Stomach (tissue), 4 donors: ENCODE data around the gene FGF23.

ENCODE experiments used
- CTCF ChIP-seq, 7 experiments: fragments of 450-650 bp in 4 of 7; fragments of 200-600 bp in 3 of 7; sonication (generic) in 3 of 7; IDR thresholded peaks; one replicate each; pipeline ENCODE4 v1.5.1; 2016 to 2019; ENCODE audit warnings: antibody characterized with exemption in 7 of 7, control low read depth in 2 of 7, mild to moderate bottlenecking in 1 of 7
- POLR2AphosphoS5 ChIP-seq, 3 donors: sonication (generic); formaldehyde crosslinking; IDR thresholded peaks; one replicate each; pipeline ENCODE4 v1.6.1; 2016; ENCODE audit warnings: antibody characterized with exemption in 3 of 3

- TF ChIP-seq CTCF (IDR thresholded peaks at IDR 0.05) = no peak
- TF ChIP-seq POLR2AphosphoS5 (IDR thresholded peaks at IDR 0.05) = no peak
Measured at GRCh38 chr12:4346931-4347330, 32.6 kb downstream of the FGF23 start.
